Measurements from ENCODE around the gene CTNNA3. TPM values are rescaled to one million over a fixed set of nuclear protein-coding genes. Genes with fewer than 3 reads are reported as not detected.

CTNNA3 gene
- total and polyA plus RNA-seq, 5 donors from 2014 or later: not detected

DNA sequence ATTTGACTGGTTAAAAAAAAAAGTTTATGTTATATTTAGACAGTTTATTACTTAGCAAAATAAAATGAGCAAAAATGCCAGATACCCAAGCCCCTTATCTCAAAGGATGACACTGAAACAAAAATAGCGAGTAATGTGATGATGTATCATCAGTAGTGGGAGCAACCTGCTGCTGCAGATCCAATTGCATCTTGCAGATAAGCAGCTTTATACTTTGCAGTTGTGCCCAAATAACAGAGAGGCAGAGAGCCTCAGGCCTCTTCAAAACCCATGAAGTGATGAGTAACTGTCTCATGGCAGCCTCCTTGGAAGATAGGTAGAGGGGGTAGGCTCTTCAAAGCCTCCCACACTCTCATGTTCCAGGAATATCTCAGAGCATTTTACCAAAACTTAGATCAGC, 1238.4 kb downstream of the CTNNA3 start:
- H3K4me3 Mint-ChIP-seq: no peak overlapping the region
- no peaks in the 10 kb centered on the region for H3K4me1 Mint-ChIP-seq
- H3K9me3 Mint-ChIP-seq: peaks cover 0 to 17% (median 2%) of the 10 kb centered on the region in 7 donors
- Histone ChIP-seq H3K27ac (ENCODE audit: insufficient read depth, low read length, poor library complexity, severe bottlenecking) (no peak overlapping the region), H3K36me3 (ENCODE audit: control insufficient read depth, insufficient read depth, low read length) (no peaks in the 10 kb centered on the region), H3K27me3 (ENCODE audit: control insufficient read depth, insufficient read depth, low read length) (no peaks in the 10 kb centered on the region), H3K4me3 (ENCODE audit: low read depth, low read length) (no peak overlapping the region), H3K9me3 (ENCODE audit: control insufficient read depth in 2 of 2, low read length in 2 of 2) (peaks cover 0 to 5% of the 10 kb centered on the region in 2 experiments), H3K4me1 (ENCODE audit: control insufficient read depth, insufficient read depth, low read length, poor library complexity, severe bottlenecking) (no peaks in the 10 kb centered on the region)
- H3K36me3 Mint-ChIP-seq: no peaks in the 10 kb centered on the region
- no peak for ATAC-seq (ENCODE audit: low read depth in 2 of 2)
- DNase-seq: no peak
- H3K27ac Mint-ChIP-seq: no peak overlapping the region
- H3K27me3 Mint-ChIP-seq: no peaks in the 10 kb centered on the region

GRCh38 chr10:66455304-66455703, 1240.7 kb downstream of the CTNNA3 start:
- Mint-ChIP-seq H3K4me1 (peaks cover 0 to 3% (median 0%) of the 10 kb centered on the region in 4 donors), H3K9me3 (peaks cover 0 to 18% (median 5%) of the 10 kb centered on the region in 7 donors), H3K27ac (no peak overlapping the region), H3K36me3 (no peaks in the 10 kb centered on the region), H3K4me3 (no peak overlapping the region), H3K27me3 (no peaks in the 10 kb centered on the region)
- Histone ChIP-seq H3K9me3 (ENCODE audit: control insufficient read depth in 2 of 2, low read length in 2 of 2) (peaks cover 0 to 5% of the 10 kb centered on the region in 2 experiments), H3K4me3 (ENCODE audit: low read depth, low read length) (no peak overlapping the region), H3K4me1 (ENCODE audit: control insufficient read depth, insufficient read depth, low read length, poor library complexity, severe bottlenecking) (no peaks in the 10 kb centered on the region), H3K27ac (ENCODE audit: insufficient read depth, low read length, poor library complexity, severe bottlenecking) (no peak overlapping the region), H3K27me3 (ENCODE audit: control insufficient read depth, insufficient read depth, low read length) (no peaks in the 10 kb centered on the region), H3K36me3 (ENCODE audit: control insufficient read depth, insufficient read depth, low read length) (no peaks in the 10 kb centered on the region)
- ATAC-seq (ENCODE audit: low read depth in 2 of 2) (no peak), DNase-seq (no peak)

- no peaks in the 10 kb centered on the region for H3K36me3 ChIP-seq (ENCODE audit: control insufficient read depth, insufficient read depth, low read length)
- H3K4me1 Mint-ChIP-seq: no peaks in the 10 kb centered on the region
- DNase-seq (no peak), ATAC-seq (ENCODE audit: low read depth in 2 of 2) (no peak)
- H3K4me3 Mint-ChIP-seq: no peak overlapping the region
- peaks cover 0 to 4% of the 10 kb centered on the region in 2 experiments for H3K9me3 ChIP-seq (ENCODE audit: control insufficient read depth in 2 of 2, low read length in 2 of 2)
- no peak overlapping the region for H3K27ac Mint-ChIP-seq
- peaks cover 0 to 11% (median 6%) of the 10 kb centered on the region in 7 donors for H3K9me3 Mint-ChIP-seq
- no peak overlapping the region for H3K4me3 ChIP-seq (ENCODE audit: low read depth, low read length)
- no peaks in the 10 kb centered on the region for H3K27me3 Mint-ChIP-seq
- no peaks in the 10 kb centered on the region for H3K27me3 ChIP-seq (ENCODE audit: control insufficient read depth, insufficient read depth, low read length)
- no peaks in the 10 kb centered on the region for H3K36me3 Mint-ChIP-seq
- no peak overlapping the region for H3K27ac ChIP-seq (ENCODE audit: insufficient read depth, low read length, poor library complexity, severe bottlenecking)
- no peaks in the 10 kb centered on the region for H3K4me1 ChIP-seq (ENCODE audit: control insufficient read depth, insufficient read depth, low read length, poor library complexity, severe bottlenecking)
Observed at GRCh38 chr10:66440568-66440967, 1255.4 kb downstream of the CTNNA3 start.

GRCh38 chr10:66414943-66415342, 1281.1 kb downstream of the CTNNA3 start:
- no peak overlapping the region for H3K27ac ChIP-seq (ENCODE audit: insufficient read depth, low read length, poor library complexity, severe bottlenecking)
- no peaks in the 10 kb centered on the region for H3K36me3 ChIP-seq (ENCODE audit: control insufficient read depth, insufficient read depth, low read length)
- no peaks in the 10 kb centered on the region for H3K27me3 ChIP-seq (ENCODE audit: control insufficient read depth, insufficient read depth, low read length)
- no peak overlapping the region for H3K4me3 ChIP-seq (ENCODE audit: low read depth, low read length)
- H3K4me1 ChIP-seq (ENCODE audit: control insufficient read depth, insufficient read depth, low read length, poor library complexity, severe bottlenecking): no peaks in the 10 kb centered on the region
- Mint-ChIP-seq H3K9me3 (peaks cover 0 to 27% (median 8%) of the 10 kb centered on the region in 7 donors), H3K36me3 (no peaks in the 10 kb centered on the region), H3K4me3 (no peak overlapping the region), H3K4me1 (no peaks in the 10 kb centered on the region), H3K27me3 (no peaks in the 10 kb centered on the region), H3K27ac (no peak overlapping the region)
- H3K9me3 ChIP-seq (ENCODE audit: control insufficient read depth in 2 of 2, low read length in 2 of 2): peaks cover 0 to 3% of the 10 kb centered on the region in 2 experiments
- DNase-seq (no peak), ATAC-seq (ENCODE audit: low read depth in 2 of 2) (no peak)

DNA sequence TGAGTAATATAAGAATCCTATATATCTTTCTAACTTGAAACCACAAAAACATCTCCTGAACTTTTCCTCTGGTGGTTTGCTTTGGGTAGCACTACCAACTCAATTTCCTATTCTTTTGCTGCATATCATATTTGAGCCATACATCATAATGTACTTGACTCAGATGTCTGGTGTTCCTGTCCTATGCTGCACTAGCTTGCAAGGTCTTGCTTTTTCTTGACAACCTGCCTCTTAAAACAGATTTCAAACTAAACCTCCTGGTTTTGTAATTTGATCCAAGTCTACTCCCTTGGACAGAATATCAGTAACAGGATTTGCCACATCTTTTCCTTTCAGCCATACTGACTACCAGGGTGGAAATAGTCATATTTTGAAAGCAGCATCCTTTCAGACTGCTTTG, 1290.4 kb downstream of the CTNNA3 start:
- no peak for DNase-seq
- H3K9me3 ChIP-seq (ENCODE audit: control insufficient read depth in 2 of 2, low read length in 2 of 2): peaks cover 0 to under 1% of the 10 kb centered on the region in 2 experiments
- no peak for ATAC-seq (ENCODE audit: low read depth in 2 of 2)
- H3K4me3 Mint-ChIP-seq: no peak overlapping the region
- H3K36me3 ChIP-seq (ENCODE audit: control insufficient read depth, insufficient read depth, low read length): no peaks in the 10 kb centered on the region
- no peaks in the 10 kb centered on the region for H3K27me3 Mint-ChIP-seq
- peaks cover 2 to 6% (median 4%) of the 10 kb centered on the region in 7 donors for H3K9me3 Mint-ChIP-seq
- H3K27ac Mint-ChIP-seq: no peak overlapping the region
- H3K36me3 Mint-ChIP-seq: no peaks in the 10 kb centered on the region
- peaks cover 0 to 4% (median 0%) of the 10 kb centered on the region in 4 donors for H3K4me1 Mint-ChIP-seq
- no peak overlapping the region for H3K4me3 ChIP-seq (ENCODE audit: low read depth, low read length)
- H3K4me1 ChIP-seq (ENCODE audit: control insufficient read depth, insufficient read depth, low read length, poor library complexity, severe bottlenecking): no peaks in the 10 kb centered on the region
- no peak overlapping the region for H3K27ac ChIP-seq (ENCODE audit: insufficient read depth, low read length, poor library complexity, severe bottlenecking)
- no peaks in the 10 kb centered on the region for H3K27me3 ChIP-seq (ENCODE audit: control insufficient read depth, insufficient read depth, low read length)

DNA sequence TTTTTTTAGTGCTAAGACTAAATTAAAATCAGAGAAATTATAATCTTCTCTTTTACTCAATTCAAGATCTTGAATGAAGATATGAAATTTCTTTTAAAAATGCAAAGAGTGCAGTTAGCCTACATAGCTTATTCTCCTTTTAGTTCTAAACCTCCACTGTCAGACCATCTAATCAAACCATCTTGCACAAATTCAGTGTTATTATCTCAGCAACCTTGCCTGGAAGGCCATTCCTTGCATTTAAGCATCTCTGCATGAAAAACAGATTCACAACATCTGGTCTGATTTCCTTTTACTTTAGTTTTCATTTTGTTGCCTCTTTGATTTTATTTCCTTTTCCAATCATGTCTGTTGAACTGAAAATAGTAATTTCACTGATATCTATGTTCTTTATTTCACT, 1297.3 kb downstream of the CTNNA3 start:
- no peak overlapping the region for H3K27ac Mint-ChIP-seq
- H3K4me1 Mint-ChIP-seq: no peaks in the 10 kb centered on the region
- no peak overlapping the region for H3K4me3 Mint-ChIP-seq
- Histone ChIP-seq H3K36me3 (ENCODE audit: control insufficient read depth, insufficient read depth, low read length) (no peaks in the 10 kb centered on the region), H3K4me3 (ENCODE audit: low read depth, low read length) (no peak overlapping the region), H3K9me3 (ENCODE audit: control insufficient read depth in 2 of 2, low read length in 2 of 2) (peaks cover 0 to 3% of the 10 kb centered on the region in 2 experiments), H3K27me3 (ENCODE audit: control insufficient read depth, insufficient read depth, low read length) (no peaks in the 10 kb centered on the region), H3K27ac (ENCODE audit: insufficient read depth, low read length, poor library complexity, severe bottlenecking) (no peak overlapping the region), H3K4me1 (ENCODE audit: control insufficient read depth, insufficient read depth, low read length, poor library complexity, severe bottlenecking) (no peaks in the 10 kb centered on the region)
- H3K9me3 Mint-ChIP-seq: peaks cover under 1 to 10% (median 5%) of the 10 kb centered on the region in 7 donors
- ATAC-seq (ENCODE audit: low read depth in 2 of 2): no peak
- no peaks in the 10 kb centered on the region for H3K27me3 Mint-ChIP-seq
- no peak for DNase-seq
- no peaks in the 10 kb centered on the region for H3K36me3 Mint-ChIP-seq

DNA sequence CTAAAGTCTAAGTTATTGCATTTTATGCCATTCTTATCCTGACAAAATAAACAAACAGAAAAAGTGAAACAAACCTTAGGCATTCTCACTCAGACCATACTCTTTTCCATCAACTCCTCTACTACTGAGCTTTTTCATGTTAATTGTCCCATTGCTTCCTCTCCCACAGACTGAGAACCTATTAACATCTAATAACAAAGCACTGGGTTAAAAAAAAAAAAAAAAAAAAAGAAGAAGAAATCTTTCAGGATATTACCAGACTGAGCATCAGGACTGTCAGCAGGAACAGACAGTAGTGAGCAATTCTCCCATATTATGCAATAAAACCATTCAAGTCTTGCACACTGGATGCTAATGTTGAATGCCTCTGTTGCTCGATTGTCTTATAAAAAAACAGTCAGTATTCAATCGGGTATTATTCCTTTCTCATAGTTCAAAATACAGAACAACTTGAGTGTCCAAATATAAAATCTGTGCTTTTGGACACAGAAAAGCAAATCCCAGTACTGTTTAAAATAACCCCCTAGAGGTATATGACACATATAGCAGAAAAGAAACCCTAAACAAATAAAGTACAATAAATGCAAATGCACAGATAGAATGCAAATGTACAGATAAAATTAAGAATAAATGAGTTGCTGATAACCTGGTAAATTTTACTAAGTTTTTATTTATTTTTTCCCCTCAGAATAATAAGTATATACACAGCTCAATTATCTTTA, 1301.5 kb downstream of the CTNNA3 start:
- Mint-ChIP-seq H3K36me3 (no peaks in the 10 kb centered on the region), H3K27me3 (no peaks in the 10 kb centered on the region), H3K4me1 (no peaks in the 10 kb centered on the region), H3K9me3 (peaks cover 2 to 10% (median 4%) of the 10 kb centered on the region in 7 donors), H3K4me3 (no peak overlapping the region), H3K27ac (no peak overlapping the region)
- ATAC-seq (ENCODE audit: low read depth in 2 of 2) (no peak), DNase-seq (no peak)
- H3K4me3 ChIP-seq (ENCODE audit: low read depth, low read length): no peak overlapping the region
- H3K4me1 ChIP-seq (ENCODE audit: control insufficient read depth, insufficient read depth, low read length, poor library complexity, severe bottlenecking): no peaks in the 10 kb centered on the region
- peaks cover 0 to 3% of the 10 kb centered on the region in 2 experiments for H3K9me3 ChIP-seq (ENCODE audit: control insufficient read depth in 2 of 2, low read length in 2 of 2)
- no peaks in the 10 kb centered on the region for H3K27me3 ChIP-seq (ENCODE audit: control insufficient read depth, insufficient read depth, low read length)
- H3K36me3 ChIP-seq (ENCODE audit: control insufficient read depth, insufficient read depth, low read length): no peaks in the 10 kb centered on the region
- H3K27ac ChIP-seq (ENCODE audit: insufficient read depth, low read length, poor library complexity, severe bottlenecking): no peak overlapping the region

DNA sequence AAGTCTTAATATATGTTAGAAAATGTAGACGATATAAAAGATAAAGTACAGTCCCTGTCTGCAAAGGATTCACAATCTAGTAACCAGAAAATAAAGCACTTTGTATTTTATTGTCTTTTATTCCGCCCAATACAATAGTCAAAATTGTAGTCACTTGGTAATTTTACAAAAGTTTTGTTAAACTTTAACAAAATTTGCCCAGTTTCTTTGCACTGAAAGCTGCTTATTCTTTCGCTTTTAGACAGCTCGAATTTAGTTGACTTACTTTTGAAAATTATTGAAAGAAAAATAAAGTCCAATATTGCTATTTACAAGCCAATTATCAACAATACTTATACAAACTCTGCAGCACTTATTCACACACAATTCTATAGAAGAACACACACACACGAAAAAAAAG, 1305.1 kb downstream of the CTNNA3 start:
- Mint-ChIP-seq H3K36me3 (no peaks in the 10 kb centered on the region), H3K27ac (no peak overlapping the region), H3K4me1 (no peaks in the 10 kb centered on the region), H3K9me3 (peaks cover 0 to 13% (median 5%) of the 10 kb centered on the region in 7 donors), H3K27me3 (no peaks in the 10 kb centered on the region), H3K4me3 (no peak overlapping the region)
- no peaks in the 10 kb centered on the region for H3K36me3 ChIP-seq (ENCODE audit: control insufficient read depth, insufficient read depth, low read length)
- ATAC-seq (ENCODE audit: low read depth in 2 of 2) (no peak), DNase-seq (no peak)
- no peaks in the 10 kb centered on the region for H3K9me3 ChIP-seq (ENCODE audit: control insufficient read depth in 2 of 2, low read length in 2 of 2)
- no peaks in the 10 kb centered on the region for H3K27me3 ChIP-seq (ENCODE audit: control insufficient read depth, insufficient read depth, low read length)
- H3K4me1 ChIP-seq (ENCODE audit: control insufficient read depth, insufficient read depth, low read length, poor library complexity, severe bottlenecking): no peaks in the 10 kb centered on the region
- H3K4me3 ChIP-seq (ENCODE audit: low read depth, low read length): no peak overlapping the region
- no peak overlapping the region for H3K27ac ChIP-seq (ENCODE audit: insufficient read depth, low read length, poor library complexity, severe bottlenecking)
